Kidney epithelial cell (primary cell): ENCODE data around the gene TRPM3. TPM values are rescaled to one million over a fixed set of nuclear protein-coding genes. Genes with fewer than 3 reads are reported as not detected.

Experiments used
- DNase-seq: peaks from one replicate; pipeline ENCODE4 v3.0.0-alpha.2; 2010; ENCODE audit warnings: low read depth
- H3K27me3 ChIP-seq: 2 replicates; pipeline ENCODE4 v1.6.0; 2011; ENCODE audit warnings: low read length; ENCODE audit not compliant: control insufficient read depth, insufficient read depth
- H3K36me3 ChIP-seq: 2 replicates; pipeline ENCODE4 v1.5.1; 2011; ENCODE audit warnings: low read length; ENCODE audit not compliant: control insufficient read depth, insufficient read depth
- H3K4me3 ChIP-seq: 2 replicates; pipeline ENCODE4 v1.5.1; 2011; ENCODE audit warnings: low read depth, mild to moderate bottlenecking, control low read depth, low read length
- total RNA-seq: library from RNA; depleted of rRNA; stranded (reverse); fragments of >200 nt; gene quantifications from 2 replicates; pipeline ENCODE4 v1.2.3, GENCODE V29; 2015
- TF ChIP-seq, protein P1 (sequence below): IDR thresholded peaks from 2 replicates; pipeline ENCODE4 v1.5.1; 2011; ENCODE audit warnings: mild to moderate bottlenecking, moderate library complexity, low read length, control low read depth, inconsistent platforms; ENCODE audit not compliant: insufficient read depth, poor library complexity, severe bottlenecking

TRPM3 gene
- total RNA-seq, 1 donor from 2014 or later = not detected

- Histone ChIP-seq H3K4me3 (no peak overlapping the region), H3K36me3 (no peaks in the 10 kb centered on the region), H3K27me3 (no peaks in the 10 kb centered on the region)
- DNase-seq = no peak
- TF ChIP-seq, protein P1, sequence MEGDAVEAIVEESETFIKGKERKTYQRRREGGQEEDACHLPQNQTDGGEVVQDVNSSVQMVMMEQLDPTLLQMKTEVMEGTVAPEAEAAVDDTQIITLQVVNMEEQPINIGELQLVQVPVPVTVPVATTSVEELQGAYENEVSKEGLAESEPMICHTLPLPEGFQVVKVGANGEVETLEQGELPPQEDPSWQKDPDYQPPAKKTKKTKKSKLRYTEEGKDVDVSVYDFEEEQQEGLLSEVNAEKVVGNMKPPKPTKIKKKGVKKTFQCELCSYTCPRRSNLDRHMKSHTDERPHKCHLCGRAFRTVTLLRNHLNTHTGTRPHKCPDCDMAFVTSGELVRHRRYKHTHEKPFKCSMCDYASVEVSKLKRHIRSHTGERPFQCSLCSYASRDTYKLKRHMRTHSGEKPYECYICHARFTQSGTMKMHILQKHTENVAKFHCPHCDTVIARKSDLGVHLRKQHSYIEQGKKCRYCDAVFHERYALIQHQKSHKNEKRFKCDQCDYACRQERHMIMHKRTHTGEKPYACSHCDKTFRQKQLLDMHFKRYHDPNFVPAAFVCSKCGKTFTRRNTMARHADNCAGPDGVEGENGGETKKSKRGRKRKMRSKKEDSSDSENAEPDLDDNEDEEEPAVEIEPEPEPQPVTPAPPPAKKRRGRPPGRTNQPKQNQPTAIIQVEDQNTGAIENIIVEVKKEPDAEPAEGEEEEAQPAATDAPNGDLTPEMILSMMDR = no peak
Measured at GRCh38 chr9:70539526-70539925, 581.9 kb downstream of the TRPM3 start.

DNA sequence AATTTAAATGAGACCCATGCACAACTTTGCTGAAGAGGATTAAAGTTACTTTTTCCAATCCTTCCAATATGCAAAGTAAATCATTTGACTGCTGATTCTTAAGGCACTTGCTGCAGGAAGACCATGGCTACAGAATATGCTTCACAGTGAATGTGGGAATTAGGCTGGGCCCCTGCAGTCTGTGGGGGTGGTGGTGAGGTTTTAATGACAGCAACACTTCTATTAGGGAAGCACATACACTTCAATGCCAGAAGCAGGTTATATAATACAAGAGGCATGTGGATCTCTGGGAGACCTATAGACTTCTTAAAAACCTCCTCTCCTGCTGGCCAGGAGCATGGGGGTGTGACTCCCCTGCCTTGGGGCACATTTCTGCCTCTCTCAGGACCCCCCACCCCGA is 582.4 kb downstream of the TRPM3 start:
- Histone ChIP-seq H3K4me3 (no peak overlapping the region), H3K36me3 (no peaks in the 10 kb centered on the region), H3K27me3 (no peaks in the 10 kb centered on the region)
- no peak for DNase-seq
- TF ChIP-seq, protein P1 = no peak

GRCh38 chr9:70537084-70537483 is 584.3 kb downstream of the TRPM3 start:
- TF ChIP-seq, protein P1 = no peak
- Histone ChIP-seq H3K36me3 (no peaks in the 10 kb centered on the region), H3K27me3 (no peaks in the 10 kb centered on the region), H3K4me3 (no peak overlapping the region)
- DNase-seq = no peak

GRCh38 chr9:70535546-70536323 is 585.7 kb downstream of the TRPM3 start:
- H3K36me3 ChIP-seq = no peaks in the 10 kb centered on the region
- H3K4me3 ChIP-seq = no peak overlapping the region
- no peak for DNase-seq
- H3K27me3 ChIP-seq = no peaks in the 10 kb centered on the region
- TF ChIP-seq, protein P1 = no peak

DNA sequence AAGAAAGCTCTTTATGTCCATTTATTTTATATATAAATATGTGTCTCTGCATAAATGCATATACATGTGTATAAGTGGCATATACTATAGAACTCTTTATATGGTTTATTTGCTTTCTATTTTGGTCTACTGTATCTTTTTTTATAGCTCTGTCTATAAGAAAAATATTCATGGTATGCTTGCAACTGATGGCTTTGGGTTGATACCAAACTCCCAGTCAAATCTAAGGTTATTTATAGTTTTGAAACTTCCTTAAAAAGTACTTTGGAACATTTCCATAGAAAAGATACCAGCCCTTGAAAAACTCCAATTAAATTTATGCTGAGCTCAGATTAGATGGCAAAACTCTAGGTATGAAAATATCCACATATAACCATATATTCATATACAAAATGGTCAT is 587.0 kb downstream of the TRPM3 start:
- Histone ChIP-seq H3K4me3 (no peak overlapping the region), H3K27me3 (no peaks in the 10 kb centered on the region), H3K36me3 (no peaks in the 10 kb centered on the region)
- TF ChIP-seq, protein P1 = no peak
- DNase-seq = no peak

DNA sequence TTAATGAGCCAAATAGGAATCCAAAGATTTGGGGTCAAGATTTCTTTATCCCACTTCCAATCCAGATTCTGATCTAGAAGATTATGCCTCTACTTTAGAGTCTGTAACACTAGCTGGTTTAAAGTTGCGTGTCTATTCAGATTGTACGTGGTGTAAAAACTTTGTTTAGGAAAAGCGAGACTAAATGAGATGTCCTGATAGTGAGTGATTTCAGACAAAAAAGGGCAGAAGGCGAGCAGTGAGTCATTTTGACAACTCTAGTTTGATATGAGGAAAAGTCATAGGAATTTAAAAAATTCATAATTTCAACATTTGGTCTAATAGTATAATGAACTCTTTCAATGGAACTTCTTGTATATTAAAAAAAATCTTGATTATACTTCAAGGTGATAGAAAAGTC is 587.4 kb downstream of the TRPM3 start:
- Histone ChIP-seq H3K36me3 (no peaks in the 10 kb centered on the region), H3K4me3 (no peak overlapping the region), H3K27me3 (no peaks in the 10 kb centered on the region)
- TF ChIP-seq, protein P1 = no peak
- DNase-seq = no peak
